HepG2 (cell line): ENCODE results near the gene NLGN2. TPM values are rescaled to one million over a fixed set of nuclear protein-coding genes. Genes with fewer than 3 reads are reported as not detected.

Source experiments
- ATAC-seq: fragments of 200-7000 bp; cut with Tn5 transposase; 3 replicates; pipeline ENCODE4 v1.9.1; 2020; ENCODE audit warnings: mild to moderate bottlenecking, moderate library complexity
- BruUV-seq: library from RNA; stranded (reverse); fragments of 400-500 nt; replicated peaks from 2 replicates; lab custom pipeline; 2021; lab: Mats Ljungman, UMichigan
- CTCF ChIA-PET: fragments of 300-600 bp; formaldehyde crosslinking; extraction: SDS; loops from one replicate; lab custom pipeline; 2021; ENCODE audit warnings: low total read pairs, inconsistent platforms, low intra/inter-chr PET ratio; lab: Yijun Ruan, JAX
- POLR2A ChIA-PET: fragments of 350-600 bp; sonication (Branson Sonifier 250); formaldehyde crosslinking; loops from one replicate; lab custom pipeline; 2020; ENCODE audit warnings: antibody characterized with exemption, inconsistent platforms; lab: Yijun Ruan, JAX
- DNase-seq: peaks from one replicate; pipeline ENCODE4 v3.0.0-alpha.2; 2015; ENCODE audit warnings: low spot score
- FAIRE-seq: peaks from 3 replicates; lab custom pipeline; 2011; peaks lifted over from hg19 to GRCh38; lab: Jason Lieb, UNC
- H2AFZ ChIP-seq: one replicate; pipeline ENCODE4 v1.6.1; 2011; ENCODE audit warnings: low read length, inconsistent platforms
- H3K27ac ChIP-seq: fragments of 300-600 bp; 3 replicates; pipeline ENCODE4 v1.8.0; 2011; ENCODE audit warnings: mixed run types, mild to moderate bottlenecking, mixed read lengths, low read length, inconsistent platforms; ENCODE audit not compliant: insufficient read depth; ENCODE audit errors: extremely low read length
- H3K27me3 ChIP-seq, 2 experiments: fragments of 200-600 bp in 1 of 2; 2 replicates in 1 of 2; 3 replicates in 1 of 2; pipeline versions ENCODE4 v1.6.0 to v1.8.0; 2011; ENCODE audit warnings: low read length in 2 of 2, mild to moderate bottlenecking in 2 of 2, moderate library complexity in 2 of 2, inconsistent platforms in 1 of 2; ENCODE audit not compliant: insufficient read depth in 2 of 2, control insufficient read depth in 1 of 2
- H3K36me3 ChIP-seq, 2 experiments: fragments of 200-600 bp in 1 of 2; replicated peaks in 1 of 2; 2 replicates in 1 of 2; 3 replicates in 1 of 2; pipeline versions ENCODE4 v1.5.1 to v1.8.0; 2011; ENCODE audit warnings: low read length in 2 of 2, inconsistent platforms in 1 of 2; ENCODE audit not compliant: insufficient read depth in 2 of 2, control insufficient read depth in 1 of 2
- H3K4me1 ChIP-seq: 2 replicates; pipeline ENCODE4 v1.5.1; 2012; ENCODE audit warnings: low read length, inconsistent platforms; ENCODE audit not compliant: insufficient read depth
- H3K4me2 ChIP-seq: 2 replicates; pipeline ENCODE4 v1.6.0; 2011; ENCODE audit warnings: low read depth, low read length, inconsistent platforms
- H3K4me3 ChIP-seq, 3 experiments: fragments of 200-600 bp in 1 of 3; sonication (generic), shearing (Covaris generic) in 1 of 3; replicated peaks in 1 of 3; 2 replicates each; pipeline ENCODE4 v1.5.1; 2011 to 2016; ENCODE audit warnings: low read length in 3 of 3, inconsistent platforms in 2 of 3, low read depth in 2 of 3, mild to moderate bottlenecking in 2 of 3, control low read depth in 1 of 3, mixed read lengths in 1 of 3; ENCODE audit not compliant: insufficient read depth in 1 of 3
- H3K79me2 ChIP-seq: one replicate; pipeline ENCODE4 v1.6.1; 2011; ENCODE audit warnings: low read length, inconsistent platforms; ENCODE audit not compliant: insufficient read depth
- H3K9ac ChIP-seq: 2 replicates; pipeline ENCODE4 v1.6.0; 2011; ENCODE audit warnings: mild to moderate bottlenecking, low read depth, low read length, inconsistent platforms; ENCODE audit not compliant: insufficient read depth
- H3K9me3 ChIP-seq: 2 replicates; pipeline ENCODE4 v1.5.1; 2012; ENCODE audit warnings: mild to moderate bottlenecking, low read length
- H4K20me1 ChIP-seq: 2 replicates; pipeline ENCODE4 v1.6.0; 2011; ENCODE audit warnings: inconsistent platforms, mild to moderate bottlenecking, low read length, moderate library complexity; ENCODE audit not compliant: insufficient read depth
- HMG20B ChIP-seq: conservative IDR thresholded peaks from 2 replicates; pipeline ENCODE4 v1.6.1; 2016; ENCODE audit warnings: missing genetic modification reagents, missing compliant biosample characterization
- KLF13 ChIP-seq: sonication (generic); formaldehyde crosslinking; IDR thresholded peaks from 2 replicates; pipeline ENCODE4 v1.4.0; 2020; ENCODE audit warnings: mild to moderate bottlenecking, missing genetic modification reagents
- ZNF256 ChIP-seq: sonication (generic); formaldehyde crosslinking; conservative IDR thresholded peaks from 2 replicates; pipeline ENCODE4 v1.4.0; 2020; ENCODE audit warnings: missing genetic modification reagents
- ZNF367 ChIP-seq: sonication (generic); formaldehyde crosslinking; IDR thresholded peaks from 2 replicates; pipeline ENCODE4 v1.4.0; 2020; ENCODE audit warnings: missing genetic modification reagents, borderline replicate concordance
- ZNF672 ChIP-seq: sonication (generic); formaldehyde crosslinking; IDR thresholded peaks from 2 replicates; pipeline ENCODE4 v1.8.1; 2022; ENCODE audit warnings: missing genetic modification reagents
- ZNF816 ChIP-seq: sonication (generic); formaldehyde crosslinking; IDR thresholded peaks from 2 replicates; pipeline ENCODE4 v1.8.0; 2022; ENCODE audit warnings: missing genetic modification reagents, mild to moderate bottlenecking, borderline replicate concordance
- WGBS: methylation state at CpG from one replicate; pipeline ENCODE4 v1.1.6; 2017; ENCODE audit warnings: low lambda C conversion rate; 5-methylcytosine and 5-hydroxymethylcytosine counted together
- in situ Hi-C: cut with HindIII; loops from 2 replicates; pipeline ENCODE4 v1.10.0; 2017; ENCODE audit warnings: low pct_unique_long_range_greater_than_20kb; ENCODE audit not compliant: extremely low pct_ligation_motif_present
- intact Hi-C: fragments of 100-400 bp; cut with micrococcal nuclease; formaldehyde crosslinking; loops from one replicate; pipeline ENCODE4 v1.10.0; 2022; ENCODE audit not compliant: unreplicated experiment
- polyA plus RNA-seq, 8 experiments: library from polyadenylated mRNA; depleted of rRNA in 3 of 8; stranded (reverse) in 7 of 8; unstranded in 1 of 8; fragments of >200 nt; fragmentation: Illumina TruSeq in 4 of 8; extraction: Trizol in 4 of 8; gene quantifications; 2 replicates each; pipeline versions ENCODE4 v1.2.1 to v1.2.3, GENCODE V29; 2011 to 2016; ENCODE audit warnings: low read depth in 4 of 8, missing spikeins in 1 of 8, mixed read lengths in 1 of 8; ENCODE audit not compliant: insufficient read depth in 1 of 8
- total RNA-seq, 5 experiments: library from RNA; depleted of rRNA; stranded (reverse); fragments of >200 nt; fragmentation: Illumina TruSeq; extraction: Trizol; gene quantifications; 2 replicates each; pipeline ENCODE4 v1.2.3, GENCODE V29; 2016; ENCODE audit warnings: low read depth in 1 of 5
- TF ChIP-seq, protein P1 (sequence below): sonication (generic); formaldehyde crosslinking; IDR thresholded peaks from 2 replicates; pipeline ENCODE4 v1.5.0; 2020; ENCODE audit warnings: mild to moderate bottlenecking, low read depth, missing genetic modification reagents, borderline replicate concordance
- TF ChIP-seq, protein P2 (sequence below): sonication (generic); formaldehyde crosslinking; IDR thresholded peaks from 2 replicates; pipeline ENCODE4 v1.4.0; 2020; ENCODE audit warnings: missing genetic modification reagents

The NLGN2 gene
- total and polyA plus RNA-seq, 2 of the 13 experiments (the other 11 are each of a cell fraction or from before 2014, with no cell fraction given) = 1.9 to 11.0 TPM

DNA sequence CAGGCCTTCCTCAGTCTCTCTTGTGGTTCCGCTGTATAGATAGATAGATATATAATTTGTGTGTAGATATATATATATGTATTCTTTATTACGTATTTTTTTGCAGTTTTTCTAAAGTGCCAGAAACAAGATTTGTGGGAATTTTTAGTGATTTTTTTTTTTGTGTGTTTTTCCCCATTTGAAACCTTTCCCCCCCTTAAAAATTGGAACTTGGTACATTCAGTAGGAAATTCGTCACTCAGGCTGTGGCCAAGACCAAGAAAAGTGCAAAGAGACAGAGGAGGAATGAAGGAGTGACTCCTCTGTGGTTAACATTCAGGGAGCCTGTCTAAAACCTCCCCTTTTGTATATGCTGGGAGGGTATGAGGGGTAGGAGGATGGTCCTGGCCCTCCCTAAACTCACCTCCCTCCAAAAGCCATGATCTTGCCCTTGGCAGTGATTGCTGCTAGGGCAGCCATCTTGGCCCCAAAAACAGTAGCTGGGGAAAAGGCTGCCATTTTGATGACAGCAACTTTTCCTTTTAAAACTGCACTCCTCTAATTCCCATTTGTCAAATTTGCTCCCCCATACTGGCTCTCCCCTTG, 52.4 kb downstream of the NLGN2 start:
- CTCF ChIA-PET = no interaction called here
- FAIRE-seq = no peak

More for the DNA sequence above, 52.4 kb downstream of the NLGN2 start:
- no peaks in the 10 kb centered on the region for H3K4me1 ChIP-seq
- in situ Hi-C loops = no loop called here
- WGBS = 89% methylated on average over 3 of the region's 3 CpGs
- DNase-seq (no peak), ATAC-seq (no peak)
- no peak overlapping the region for H3K4me2 ChIP-seq
- intact Hi-C loops = no loop called here
- H3K79me2 ChIP-seq = no peaks in the 10 kb centered on the region
- no TSS peak for BruUV-seq
- H3K27me3 ChIP-seq = no peaks in the 10 kb centered on the region
- H3K9me3 ChIP-seq = no peaks in the 10 kb centered on the region
- TF ChIP-seq, protein P1, sequence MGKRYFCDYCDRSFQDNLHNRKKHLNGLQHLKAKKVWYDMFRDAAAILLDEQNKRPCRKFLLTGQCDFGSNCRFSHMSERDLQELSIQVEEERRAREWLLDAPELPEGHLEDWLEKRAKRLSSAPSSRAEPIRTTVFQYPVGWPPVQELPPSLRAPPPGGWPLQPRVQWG (CRISPR knock-in tag) = no peak
- TF ChIP-seq ZNF367 (CRISPR knock-in tag) (no peak), HMG20B (no peak), KLF13 (no peak), ZNF672 (no peak), ZNF816 (CRISPR knock-in tag) (no peak), ZNF256 (CRISPR knock-in tag) (no peak)
- TF ChIP-seq, protein P2, sequence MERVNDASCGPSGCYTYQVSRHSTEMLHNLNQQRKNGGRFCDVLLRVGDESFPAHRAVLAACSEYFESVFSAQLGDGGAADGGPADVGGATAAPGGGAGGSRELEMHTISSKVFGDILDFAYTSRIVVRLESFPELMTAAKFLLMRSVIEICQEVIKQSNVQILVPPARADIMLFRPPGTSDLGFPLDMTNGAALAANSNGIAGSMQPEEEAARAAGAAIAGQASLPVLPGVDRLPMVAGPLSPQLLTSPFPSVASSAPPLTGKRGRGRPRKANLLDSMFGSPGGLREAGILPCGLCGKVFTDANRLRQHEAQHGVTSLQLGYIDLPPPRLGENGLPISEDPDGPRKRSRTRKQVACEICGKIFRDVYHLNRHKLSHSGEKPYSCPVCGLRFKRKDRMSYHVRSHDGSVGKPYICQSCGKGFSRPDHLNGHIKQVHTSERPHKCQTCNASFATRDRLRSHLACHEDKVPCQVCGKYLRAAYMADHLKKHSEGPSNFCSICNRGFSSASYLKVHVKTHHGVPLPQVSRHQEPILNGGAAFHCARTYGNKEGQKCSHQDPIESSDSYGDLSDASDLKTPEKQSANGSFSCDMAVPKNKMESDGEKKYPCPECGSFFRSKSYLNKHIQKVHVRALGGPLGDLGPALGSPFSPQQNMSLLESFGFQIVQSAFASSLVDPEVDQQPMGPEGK (CRISPR knock-in tag) = no peak
- no peak overlapping the region for H3K4me3 ChIP-seq
- POLR2A ChIA-PET = no interaction called here
- no peaks in the 10 kb centered on the region; a peak in 1 of 5 replicates for H3K36me3 ChIP-seq
- no peak overlapping the region for H2AFZ ChIP-seq
- H3K9ac ChIP-seq = no peak overlapping the region
- no peaks in the 10 kb centered on the region; the same call in 1 of the 2 replicates for H4K20me1 ChIP-seq
- no peak overlapping the region for H3K27ac ChIP-seq
